H1 (cell line): ENCODE measurements around the gene DOC2A. TPM values are rescaled to one million over a fixed set of nuclear protein-coding genes. Genes with fewer than 3 reads are reported as not detected.

Experiments
- CTCF ChIA-PET: fragments of 300-600 bp; sonication (Branson Sonifier 250); formaldehyde crosslinking; loops from one replicate; lab custom pipeline; 2021; ENCODE audit not compliant: partially characterized antibody; lab: Charles Lee
- POLR2A ChIA-PET: fragments of 300-600 bp; sonication (Branson Sonifier 250); formaldehyde crosslinking; loops from one replicate; lab custom pipeline; 2021; ENCODE audit warnings: inconsistent platforms; ENCODE audit not compliant: partially characterized antibody; lab: Charles Lee
- DNase-seq, 2 experiments: peaks; one replicate each; pipeline versions ENCODE4 v3.0.0 to v3.0.0-alpha.2; 2010 to 2022; ENCODE audit warnings: low spot score in 2 of 2, low read depth in 1 of 2, mixed read lengths in 1 of 2
- FAIRE-seq: peaks from 2 replicates; lab custom pipeline; 2011; peaks lifted over from hg19 to GRCh38; lab: Jason Lieb, UNC
- H2AFZ ChIP-seq: 2 replicates; pipeline ENCODE4 v1.8.1; 2012; ENCODE audit warnings: low read length, inconsistent platforms
- H2AK5ac ChIP-seq: 2 replicates; pipeline ENCODE4 v1.6.1; 2013; ENCODE audit warnings: low read depth, low read length
- H2BK120ac ChIP-seq: replicated peaks from 2 replicates; pipeline ENCODE3; 2013; ENCODE audit warnings: low read depth, low read length, inconsistent platforms
- H2BK12ac ChIP-seq: 2 replicates; pipeline ENCODE4 v1.6.1; 2013; ENCODE audit warnings: low read depth, low read length
- H2BK15ac ChIP-seq: 2 replicates; pipeline ENCODE4 v1.6.1; 2013; ENCODE audit warnings: low read length
- H2BK20ac ChIP-seq: 2 replicates; pipeline ENCODE4 v1.6.1; 2013; ENCODE audit warnings: low read length
- H2BK5ac ChIP-seq: 2 replicates; pipeline ENCODE4 v1.6.1; 2013; ENCODE audit warnings: low read depth, low read length
- H3K14ac ChIP-seq: 2 replicates; pipeline ENCODE4 v1.6.1; 2013; ENCODE audit warnings: inconsistent platforms; ENCODE audit not compliant: insufficient read length
- H3K18ac ChIP-seq: 2 replicates; pipeline ENCODE4 v1.6.1; 2013; ENCODE audit warnings: low read length; ENCODE audit errors: extremely low read depth
- H3K23ac ChIP-seq: 2 replicates; pipeline ENCODE4 v1.6.1; 2013; ENCODE audit warnings: inconsistent platforms; ENCODE audit not compliant: insufficient read length
- H3K23me2 ChIP-seq: 2 replicates; pipeline ENCODE4 v1.6.1; 2013; ENCODE audit warnings: low read depth, low read length
- H3K27ac ChIP-seq: 2 replicates; pipeline ENCODE4 v1.6.1; 2011; ENCODE audit warnings: low read depth, low read length, inconsistent platforms
- H3K27me3 ChIP-seq, 4 experiments: replicated peaks in 1 of 4; 1 replicate in 1 of 4; 2 replicates in 3 of 4; pipeline versions ENCODE4 v1.6.1 to v1.8.1; 2011 to 2013; ENCODE audit warnings: low read length in 3 of 4, mild to moderate bottlenecking in 3 of 4, inconsistent platforms in 2 of 4, mixed read lengths in 2 of 4, moderate library complexity in 1 of 4; ENCODE audit not compliant: control insufficient read depth in 3 of 4, insufficient read depth in 3 of 4; ENCODE audit errors: extremely low read depth in 1 of 4
- H3K36me3 ChIP-seq, 4 experiments: 2 replicates each; pipeline versions ENCODE4 v1.6.1 to v1.8.1; 2011 to 2013; ENCODE audit warnings: mild to moderate bottlenecking in 4 of 4, low read length in 3 of 4, moderate library complexity in 2 of 4, control low read depth in 1 of 4, inconsistent platforms in 1 of 4; ENCODE audit not compliant: insufficient read depth in 4 of 4, control insufficient read depth in 2 of 4
- H3K4ac ChIP-seq: replicated peaks from 2 replicates; pipeline ENCODE3; 2013; ENCODE audit warnings: low read length, low read depth, mixed read lengths, inconsistent platforms; ENCODE audit not compliant: insufficient read length
- H3K4me1 ChIP-seq, 4 experiments: replicated peaks in 1 of 4; 1 replicate in 1 of 4; 2 replicates in 3 of 4; pipeline versions ENCODE4 v1.6.1 to v1.8.1; 2011 to 2013; ENCODE audit warnings: low read length in 3 of 4, inconsistent platforms in 2 of 4, mixed read lengths in 1 of 4; ENCODE audit not compliant: insufficient read depth in 4 of 4, control insufficient read depth in 3 of 4
- H3K4me2 ChIP-seq, 2 experiments: 2 replicates each; pipeline versions ENCODE4 v1.6.1 to v1.8.1; 2011 to 2013; ENCODE audit warnings: low read depth in 2 of 2, low read length in 2 of 2, control low read depth in 1 of 2, inconsistent platforms in 1 of 2, mild to moderate bottlenecking in 1 of 2; ENCODE audit not compliant: insufficient read depth in 1 of 2
- H3K4me3 ChIP-seq, 4 experiments: fragments of 200-600, 300-600 bp in 1 of 4; sonication (generic), shearing (Covaris generic), sonication (Bioruptor Twin) in 1 of 4; 2 replicates each; pipeline versions ENCODE4 v1.5.1 to v1.8.1; 2011 to 2016; ENCODE audit warnings: low read length in 4 of 4, low read depth in 3 of 4, control low read depth in 2 of 4, inconsistent platforms in 2 of 4, mild to moderate bottlenecking in 2 of 4, mixed read lengths in 1 of 4, moderate library complexity in 1 of 4; ENCODE audit not compliant: insufficient read depth in 2 of 4; ENCODE audit errors: extremely low read depth in 1 of 4
- H3K56ac ChIP-seq: replicated peaks from 2 replicates; pipeline ENCODE3; 2013; ENCODE audit warnings: low read depth, mild to moderate bottlenecking, mixed read lengths, low read length, inconsistent platforms; ENCODE audit not compliant: insufficient read length
- H3K79me1 ChIP-seq: 2 replicates; pipeline ENCODE4 v1.6.1; 2013; ENCODE audit warnings: low read depth, low read length, control low read depth
- H3K79me2 ChIP-seq, 2 experiments: 2 replicates each; pipeline versions ENCODE4 v1.6.1 to v1.8.1; 2012 to 2013; ENCODE audit warnings: low read length in 2 of 2, mild to moderate bottlenecking in 2 of 2, inconsistent platforms in 1 of 2; ENCODE audit not compliant: insufficient read depth in 2 of 2, control insufficient read depth in 1 of 2
- H3K9ac ChIP-seq, 4 experiments: replicated peaks in 1 of 4; 1 replicate in 1 of 4; 2 replicates in 3 of 4; pipeline versions ENCODE4 v1.6.1 to v1.8.1; 2011 to 2013; ENCODE audit warnings: low read depth in 3 of 4, low read length in 3 of 4, control low read depth in 2 of 4, mild to moderate bottlenecking in 2 of 4, moderate library complexity in 2 of 4, inconsistent platforms in 1 of 4; ENCODE audit errors: extremely low read depth in 1 of 4
- H3K9me3 ChIP-seq, 2 experiments: 2 replicates each; pipeline versions ENCODE4 v1.6.1 to v1.8.1; 2012 to 2013; ENCODE audit warnings: mild to moderate bottlenecking in 2 of 2, moderate library complexity in 2 of 2, control low read depth in 1 of 2, inconsistent platforms in 1 of 2, low read depth in 1 of 2, low read length in 1 of 2, mixed read lengths in 1 of 2; ENCODE audit not compliant: insufficient read depth in 2 of 2
- H4K20me1 ChIP-seq, 2 experiments: replicated peaks in 1 of 2; 2 replicates each; pipeline versions ENCODE3 to v1.8.1; 2011 to 2013; ENCODE audit warnings: inconsistent platforms in 2 of 2, low read length in 2 of 2, mild to moderate bottlenecking in 1 of 2; ENCODE audit not compliant: insufficient read depth in 2 of 2, control insufficient read depth in 1 of 2
- H4K5ac ChIP-seq: 2 replicates; pipeline ENCODE4 v1.6.1; 2013; ENCODE audit warnings: low read length, low read depth, mixed read lengths, inconsistent platforms; ENCODE audit not compliant: insufficient read length
- H4K8ac ChIP-seq: 2 replicates; pipeline ENCODE4 v1.8.0; 2013; ENCODE audit warnings: mild to moderate bottlenecking, moderate library complexity, low read length, inconsistent platforms; ENCODE audit not compliant: insufficient read depth; ENCODE audit errors: extremely low read depth
- H4K91ac ChIP-seq: replicated peaks from 2 replicates; pipeline ENCODE3; 2013; ENCODE audit warnings: low read length, mixed read lengths, inconsistent platforms; ENCODE audit not compliant: insufficient read length
- KDM1A ChIP-seq: fragments of 200-600, 300-600 bp; sonication (generic); IDR thresholded peaks from 2 replicates; pipeline ENCODE4 v1.7.1; 2016; ENCODE audit warnings: mild to moderate bottlenecking, low read length, borderline replicate concordance
- POU5F1 ChIP-seq: IDR thresholded peaks from 2 replicates; pipeline ENCODE4 v1.6.1; 2011; ENCODE audit warnings: low read depth, mild to moderate bottlenecking, low read length, moderate library complexity
- RBBP5 ChIP-seq: IDR thresholded peaks from 2 replicates; pipeline ENCODE4 v1.7.1; 2012; ENCODE audit warnings: low read depth, mild to moderate bottlenecking, inconsistent platforms, low read length, moderate library complexity, borderline replicate concordance
- TAF7 ChIP-seq: optimal IDR thresholded peaks from 2 replicates; pipeline ENCODE3; 2011; ENCODE audit warnings: low read depth, mild to moderate bottlenecking, inconsistent platforms, low read length, moderate library complexity, borderline replicate concordance
- WGBS, 2 experiments: shearing (Covaris generic) in 1 of 2; methylation state at CpG; one replicate each; pipeline versions ENCODE4 v1.1.6 to v1.1.7; 2013 to 2015; ENCODE audit warnings: low lambda C conversion rate in 2 of 2, mixed read lengths in 2 of 2, inconsistent platforms in 1 of 2, low coverage in 1 of 2, missing lambda C conversion rate in 1 of 2; ENCODE audit not compliant: insufficient replicate concordance in 2 of 2, insufficient coverage in 1 of 2, insufficient read length in 1 of 2; ENCODE audit errors: extremely low coverage in 1 of 2, missing lambda C conversion rate in 1 of 2; 5-methylcytosine and 5-hydroxymethylcytosine counted together
- polyA plus RNA-seq, 7 experiments: library from polyadenylated mRNA; depleted of rRNA in 3 of 7; stranded (reverse) in 5 of 7; unstranded in 2 of 7; fragments of >200 nt in 5 of 7; fragments of 200-250 nt in 2 of 7; gene quantifications; 1 replicate in 5 of 7; 2 replicates in 1 of 7; 4 replicates in 1 of 7; pipeline versions ENCODE4 v1.2.1 to v1.2.3, GENCODE V29; 2011 to 2013; ENCODE audit warnings: missing spikeins in 2 of 7, mixed read lengths in 2 of 7
- total RNA-seq: library from RNA; stranded (reverse); fragmentation: NEBNext Ultra II Directional; extraction: Animal tissue kit (Norgen Biotek cat#: 25700); gene quantifications from 2 replicates; pipeline ENCODE4 v1.2.1, GENCODE V29; 2021

The DOC2A gene
- total and polyA plus RNA-seq, 2 of the 8 experiments (the other 6 are each of a cell fraction or from before 2014, with no cell fraction given) = 13.9 to 20.7 TPM

DNA sequence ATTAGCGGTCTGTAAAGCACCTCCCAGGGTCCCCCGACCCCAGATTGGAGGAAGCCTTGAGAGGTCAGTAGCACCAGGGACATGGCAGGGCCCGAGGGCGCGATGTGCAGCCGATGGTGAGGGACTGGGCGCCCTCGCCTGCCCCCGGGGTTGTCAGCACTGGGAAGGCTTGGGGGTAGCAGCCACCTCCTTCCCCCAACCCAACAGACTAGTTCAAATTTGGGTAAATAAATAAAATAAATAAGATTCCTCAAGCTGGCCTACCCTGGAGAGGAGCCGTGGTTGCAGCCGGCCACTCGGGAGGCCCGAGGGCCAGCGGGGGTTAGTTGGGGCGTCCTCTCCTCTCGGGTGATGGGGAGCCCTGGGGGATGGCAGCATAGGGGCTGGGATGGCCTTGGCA, 13.6 kb upstream of the DOC2A start:
- Histone ChIP-seq H3K18ac (no peak overlapping the region), H3K23me2 (peaks cover 2% of the 10 kb centered on the region; the same call in 1 of the 2 replicates), H3K4me2 (no peak overlapping the region), H3K9ac (no peak overlapping the region), H3K14ac (no peak overlapping the region), H2BK120ac (no peak overlapping the region)
- CTCF ChIA-PET = interaction anchor here (2.1 kb wide), 1 partner anchor 20 kb away, joined by 6 read pairs; no protein-coding TSS in a partner anchor
- DNase-seq = no peak
- TF ChIP-seq KDM1A (no peak), TAF7 (no peak), RBBP5 (no peak), POU5F1 (no peak)
- TF ChIP-seq, all 59 proteins: peak for 0
- Histone ChIP-seq H4K5ac (no peak overlapping the region), H4K91ac (no peak overlapping the region), H3K4ac (no peak overlapping the region), H2BK15ac (no peak overlapping the region), H2BK20ac (no peak overlapping the region), H3K9me3 (no peaks in the 10 kb centered on the region), H2AK5ac (no peak overlapping the region), H3K79me1 (peaks cover 3% of the 10 kb centered on the region; the same call in 1 of the 2 replicates), H3K79me2 (no peaks in the 10 kb centered on the region), H2BK5ac (no peak overlapping the region), H2AFZ (no peak overlapping the region), H3K27ac (no peak overlapping the region), H4K20me1 (peaks cover 11 to 16% of the 10 kb centered on the region in 2 experiments), H3K23ac (no peak overlapping the region), H3K4me3 (no peak overlapping the region), H2BK12ac (no peak overlapping the region), H3K27me3 (no peaks in the 10 kb centered on the region), H3K36me3 (peaks cover 0 to 7% (median under 1%) of the 10 kb centered on the region in 4 experiments; a peak in 2 of 8 replicates), H3K4me1 (peaks cover 0 to 14% (median 5%) of the 10 kb centered on the region in 4 experiments; a peak in 4 of 7 replicates), H3K56ac (no peak overlapping the region), H4K8ac (no peak overlapping the region)
- no peak for FAIRE-seq
- POLR2A ChIA-PET = no interaction called here
- WGBS, 2 experiments = 94% methylated on average over 16 of the region's 16 CpGs; no CpG with 5 or more reads in 1 of the 2 experiments
